SK-N-SH treated with all-trans-retinoic acid at 6 μM for 48 hours (cell line): ENCODE results near the gene HOXD1.

Source experiments
- ATAC-seq: fragments of 200-7000 bp; cut with Tn5 transposase; 3 replicates; pipeline ENCODE4 v1.9.1; 2020; ENCODE audit warnings: mild to moderate bottlenecking, moderate library complexity
- BACH2 ChIP-seq: fragments of 250-450 bp; sonication (Bioruptor Pico); IDR thresholded peaks from 2 replicates; pipeline ENCODE4 v1.9.0; 2021; ENCODE audit warnings: mild to moderate bottlenecking, borderline replicate concordance
- CSDC2 ChIP-seq: fragments of 250-450 bp; sonication (Bioruptor Pico); IDR thresholded peaks from 2 replicates; pipeline ENCODE4 v1.5.0; 2020; ENCODE audit warnings: mild to moderate bottlenecking, moderate library complexity
- ESRRG ChIP-seq: fragments of 250-450 bp; sonication (Bioruptor Pico); IDR thresholded peaks from 2 replicates; pipeline ENCODE4 v1.6.1; 2021; ENCODE audit warnings: mild to moderate bottlenecking
- GLIS3 ChIP-seq: fragments of 250-450 bp; sonication (Bioruptor Pico); IDR thresholded peaks from 2 replicates; pipeline ENCODE4 v1.5.0; 2020; ENCODE audit warnings: mild to moderate bottlenecking, moderate library complexity
- ISL1 ChIP-seq: fragments of 250-450 bp; sonication (Bioruptor Pico); IDR thresholded peaks from 2 replicates; pipeline ENCODE4 v2.1.2; 2022; ENCODE audit warnings: mild to moderate bottlenecking, moderate library complexity
- OSR1 ChIP-seq: fragments of 250-450 bp; sonication (Bioruptor Pico); IDR thresholded peaks from 2 replicates; pipeline ENCODE4 v1.8.0; 2022; ENCODE audit warnings: moderate library complexity, mild to moderate bottlenecking, inconsistent platforms
- PPARA ChIP-seq: fragments of 250-450 bp; sonication (Bioruptor Pico); IDR thresholded peaks from 2 replicates; pipeline ENCODE4 v1.5.0; 2020; ENCODE audit warnings: mild to moderate bottlenecking, borderline replicate concordance
- RARB ChIP-seq: fragments of 250-450 bp; sonication (Bioruptor Pico); IDR thresholded peaks from 2 replicates; pipeline ENCODE4 v1.8.0; 2021; ENCODE audit warnings: mild to moderate bottlenecking, moderate library complexity
- SNAI2 ChIP-seq: fragments of 250-450 bp; sonication (Bioruptor Pico); IDR thresholded peaks from 2 replicates; pipeline ENCODE4 v1.5.0; 2020; ENCODE audit warnings: mild to moderate bottlenecking, moderate library complexity
- TCF4 ChIP-seq: fragments of 250-450 bp; sonication (Bioruptor Pico); IDR thresholded peaks from 2 replicates; pipeline ENCODE4 v1.8.0; 2021; ENCODE audit warnings: mild to moderate bottlenecking, moderate library complexity, borderline replicate concordance
- TOX ChIP-seq: fragments of 250-450 bp; sonication (Bioruptor Pico); IDR thresholded peaks from 2 replicates; pipeline ENCODE4 v1.8.0; 2021; ENCODE audit warnings: mild to moderate bottlenecking, moderate library complexity, borderline replicate concordance
- ZC3H10 ChIP-seq: fragments of 250-450 bp; sonication (Bioruptor Pico); IDR thresholded peaks from 2 replicates; pipeline ENCODE4 v1.5.1; 2021; ENCODE audit warnings: mild to moderate bottlenecking, moderate library complexity
- ZFP3 ChIP-seq: fragments of 250-450 bp; sonication (Bioruptor Pico); IDR thresholded peaks from 2 replicates; pipeline ENCODE4 v1.5.0; 2020; ENCODE audit warnings: mild to moderate bottlenecking, moderate library complexity
- ZNF565 ChIP-seq: fragments of 450-650 bp; formaldehyde crosslinking; conservative IDR thresholded peaks from 2 replicates; pipeline ENCODE4 v1.5.0; 2020; ENCODE audit warnings: low read depth, mild to moderate bottlenecking, moderate library complexity
- ZNF70 ChIP-seq: fragments of 450-650 bp; formaldehyde crosslinking; IDR thresholded peaks from 2 replicates; pipeline ENCODE4 v1.5.0; 2020; ENCODE audit warnings: mild to moderate bottlenecking, moderate library complexity
- ZNF8 ChIP-seq: fragments of 450-650 bp; formaldehyde crosslinking; IDR thresholded peaks from 2 replicates; pipeline ENCODE4 v1.5.0; 2020; ENCODE audit warnings: mild to moderate bottlenecking, moderate library complexity
- TF ChIP-seq, protein P1 (sequence below): fragments of 250-450 bp; sonication (Bioruptor Pico); IDR thresholded peaks from 2 replicates; pipeline ENCODE4 v1.5.0; 2020; ENCODE audit warnings: mild to moderate bottlenecking, moderate library complexity
- TF ChIP-seq, protein P2 (sequence below): fragments of 250-450 bp; sonication (Bioruptor Pico); IDR thresholded peaks from 2 replicates; pipeline ENCODE4 v1.8.0; 2021; ENCODE audit warnings: low read depth, mild to moderate bottlenecking, moderate library complexity, borderline replicate concordance
- TF ChIP-seq, protein P3 (sequence below): fragments of 250-450 bp; sonication (Bioruptor Pico); IDR thresholded peaks from 2 replicates; pipeline ENCODE4 v1.5.1; 2021; ENCODE audit warnings: mild to moderate bottlenecking, moderate library complexity
- TF ChIP-seq, protein P4 (sequence below): fragments of 250-450 bp; sonication (Bioruptor Pico); IDR thresholded peaks from 2 replicates; pipeline ENCODE4 v1.8.0; 2020; ENCODE audit warnings: mild to moderate bottlenecking, moderate library complexity, borderline replicate concordance
- TF ChIP-seq, protein P5 (sequence below): fragments of 250-450 bp; sonication (Bioruptor Pico); IDR thresholded peaks from 2 replicates; pipeline ENCODE4 v1.5.1; 2020; ENCODE audit warnings: low read depth, mild to moderate bottlenecking, moderate library complexity

The HOXD1 gene

DNA sequence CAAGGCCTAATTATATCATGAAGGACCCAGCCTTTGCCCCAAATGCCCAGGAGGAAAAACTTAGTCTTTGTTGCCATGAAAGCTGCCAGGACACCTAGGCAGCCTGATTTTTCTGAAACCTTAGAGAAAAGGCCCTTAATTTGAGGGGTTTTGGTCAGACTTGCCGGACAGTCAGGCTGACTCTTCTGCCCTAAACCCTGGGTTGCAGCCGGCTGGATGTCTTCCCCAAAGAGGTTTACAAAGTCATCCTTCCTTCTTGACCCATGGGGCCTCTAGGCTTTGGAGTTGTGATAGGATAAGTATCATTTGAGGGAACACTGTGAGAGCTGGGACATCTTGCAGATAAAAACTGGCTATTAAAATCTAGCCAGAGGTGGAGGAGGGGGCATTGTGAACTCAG, 2.4 kb upstream of the HOXD1 start:
- no peak for TF ChIP-seq TCF4
- no peak for TF ChIP-seq ZNF70 (CRISPR knock-in tag)
- TF ChIP-seq TOX, result no peak
- TF ChIP-seq BACH2 (CRISPR knock-in tag), result no peak
- TF ChIP-seq, protein P1, sequence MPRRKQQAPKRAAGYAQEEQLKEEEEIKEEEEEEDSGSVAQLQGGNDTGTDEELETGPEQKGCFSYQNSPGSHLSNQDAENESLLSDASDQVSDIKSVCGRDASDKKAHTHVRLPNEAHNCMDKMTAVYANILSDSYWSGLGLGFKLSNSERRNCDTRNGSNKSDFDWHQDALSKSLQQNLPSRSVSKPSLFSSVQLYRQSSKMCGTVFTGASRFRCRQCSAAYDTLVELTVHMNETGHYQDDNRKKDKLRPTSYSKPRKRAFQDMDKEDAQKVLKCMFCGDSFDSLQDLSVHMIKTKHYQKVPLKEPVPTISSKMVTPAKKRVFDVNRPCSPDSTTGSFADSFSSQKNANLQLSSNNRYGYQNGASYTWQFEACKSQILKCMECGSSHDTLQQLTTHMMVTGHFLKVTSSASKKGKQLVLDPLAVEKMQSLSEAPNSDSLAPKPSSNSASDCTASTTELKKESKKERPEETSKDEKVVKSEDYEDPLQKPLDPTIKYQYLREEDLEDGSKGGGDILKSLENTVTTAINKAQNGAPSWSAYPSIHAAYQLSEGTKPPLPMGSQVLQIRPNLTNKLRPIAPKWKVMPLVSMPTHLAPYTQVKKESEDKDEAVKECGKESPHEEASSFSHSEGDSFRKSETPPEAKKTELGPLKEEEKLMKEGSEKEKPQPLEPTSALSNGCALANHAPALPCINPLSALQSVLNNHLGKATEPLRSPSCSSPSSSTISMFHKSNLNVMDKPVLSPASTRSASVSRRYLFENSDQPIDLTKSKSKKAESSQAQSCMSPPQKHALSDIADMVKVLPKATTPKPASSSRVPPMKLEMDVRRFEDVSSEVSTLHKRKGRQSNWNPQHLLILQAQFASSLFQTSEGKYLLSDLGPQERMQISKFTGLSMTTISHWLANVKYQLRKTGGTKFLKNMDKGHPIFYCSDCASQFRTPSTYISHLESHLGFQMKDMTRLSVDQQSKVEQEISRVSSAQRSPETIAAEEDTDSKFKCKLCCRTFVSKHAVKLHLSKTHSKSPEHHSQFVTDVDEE (CRISPR knock-in tag), result no peak
- TF ChIP-seq ZC3H10 (CRISPR knock-in tag), result no peak
- no peak for TF ChIP-seq ZNF8
- no peak for TF ChIP-seq OSR1 (CRISPR knock-in tag)
- no peak for TF ChIP-seq ZNF565 (CRISPR knock-in tag)
- no peak for TF ChIP-seq PPARA (CRISPR knock-in tag)
- TF ChIP-seq, protein P2, sequence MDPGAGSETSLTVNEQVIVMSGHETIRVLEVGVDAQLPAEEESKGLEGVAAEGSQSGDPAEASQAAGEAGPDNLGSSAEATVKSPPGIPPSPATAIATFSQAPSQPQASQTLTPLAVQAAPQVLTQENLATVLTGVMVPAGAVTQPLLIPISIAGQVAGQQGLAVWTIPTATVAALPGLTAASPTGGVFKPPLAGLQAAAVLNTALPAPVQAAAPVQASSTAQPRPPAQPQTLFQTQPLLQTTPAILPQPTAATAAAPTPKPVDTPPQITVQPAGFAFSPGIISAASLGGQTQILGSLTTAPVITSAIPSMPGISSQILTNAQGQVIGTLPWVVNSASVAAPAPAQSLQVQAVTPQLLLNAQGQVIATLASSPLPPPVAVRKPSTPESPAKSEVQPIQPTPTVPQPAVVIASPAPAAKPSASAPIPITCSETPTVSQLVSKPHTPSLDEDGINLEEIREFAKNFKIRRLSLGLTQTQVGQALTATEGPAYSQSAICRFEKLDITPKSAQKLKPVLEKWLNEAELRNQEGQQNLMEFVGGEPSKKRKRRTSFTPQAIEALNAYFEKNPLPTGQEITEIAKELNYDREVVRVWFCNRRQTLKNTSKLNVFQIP (CRISPR knock-in tag), result no peak
- TF ChIP-seq SNAI2, result no peak
- TF ChIP-seq ESRRG, result no peak
- TF ChIP-seq, protein P3, sequence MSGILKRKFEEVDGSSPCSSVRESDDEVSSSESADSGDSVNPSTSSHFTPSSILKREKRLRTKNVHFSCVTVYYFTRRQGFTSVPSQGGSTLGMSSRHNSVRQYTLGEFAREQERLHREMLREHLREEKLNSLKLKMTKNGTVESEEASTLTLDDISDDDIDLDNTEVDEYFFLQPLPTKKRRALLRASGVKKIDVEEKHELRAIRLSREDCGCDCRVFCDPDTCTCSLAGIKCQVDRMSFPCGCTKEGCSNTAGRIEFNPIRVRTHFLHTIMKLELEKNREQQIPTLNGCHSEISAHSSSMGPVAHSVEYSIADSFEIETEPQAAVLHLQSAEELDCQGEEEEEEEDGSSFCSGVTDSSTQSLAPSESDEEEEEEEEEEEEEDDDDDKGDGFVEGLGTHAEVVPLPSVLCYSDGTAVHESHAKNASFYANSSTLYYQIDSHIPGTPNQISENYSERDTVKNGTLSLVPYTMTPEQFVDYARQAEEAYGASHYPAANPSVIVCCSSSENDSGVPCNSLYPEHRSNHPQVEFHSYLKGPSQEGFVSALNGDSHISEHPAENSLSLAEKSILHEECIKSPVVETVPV, result no peak
- TF ChIP-seq, protein P4, sequence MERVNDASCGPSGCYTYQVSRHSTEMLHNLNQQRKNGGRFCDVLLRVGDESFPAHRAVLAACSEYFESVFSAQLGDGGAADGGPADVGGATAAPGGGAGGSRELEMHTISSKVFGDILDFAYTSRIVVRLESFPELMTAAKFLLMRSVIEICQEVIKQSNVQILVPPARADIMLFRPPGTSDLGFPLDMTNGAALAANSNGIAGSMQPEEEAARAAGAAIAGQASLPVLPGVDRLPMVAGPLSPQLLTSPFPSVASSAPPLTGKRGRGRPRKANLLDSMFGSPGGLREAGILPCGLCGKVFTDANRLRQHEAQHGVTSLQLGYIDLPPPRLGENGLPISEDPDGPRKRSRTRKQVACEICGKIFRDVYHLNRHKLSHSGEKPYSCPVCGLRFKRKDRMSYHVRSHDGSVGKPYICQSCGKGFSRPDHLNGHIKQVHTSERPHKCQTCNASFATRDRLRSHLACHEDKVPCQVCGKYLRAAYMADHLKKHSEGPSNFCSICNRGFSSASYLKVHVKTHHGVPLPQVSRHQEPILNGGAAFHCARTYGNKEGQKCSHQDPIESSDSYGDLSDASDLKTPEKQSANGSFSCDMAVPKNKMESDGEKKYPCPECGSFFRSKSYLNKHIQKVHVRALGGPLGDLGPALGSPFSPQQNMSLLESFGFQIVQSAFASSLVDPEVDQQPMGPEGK (CRISPR knock-in tag), result no peak
- TF ChIP-seq ISL1 (CRISPR knock-in tag), result no peak
- ATAC-seq, result no peak

DNA sequence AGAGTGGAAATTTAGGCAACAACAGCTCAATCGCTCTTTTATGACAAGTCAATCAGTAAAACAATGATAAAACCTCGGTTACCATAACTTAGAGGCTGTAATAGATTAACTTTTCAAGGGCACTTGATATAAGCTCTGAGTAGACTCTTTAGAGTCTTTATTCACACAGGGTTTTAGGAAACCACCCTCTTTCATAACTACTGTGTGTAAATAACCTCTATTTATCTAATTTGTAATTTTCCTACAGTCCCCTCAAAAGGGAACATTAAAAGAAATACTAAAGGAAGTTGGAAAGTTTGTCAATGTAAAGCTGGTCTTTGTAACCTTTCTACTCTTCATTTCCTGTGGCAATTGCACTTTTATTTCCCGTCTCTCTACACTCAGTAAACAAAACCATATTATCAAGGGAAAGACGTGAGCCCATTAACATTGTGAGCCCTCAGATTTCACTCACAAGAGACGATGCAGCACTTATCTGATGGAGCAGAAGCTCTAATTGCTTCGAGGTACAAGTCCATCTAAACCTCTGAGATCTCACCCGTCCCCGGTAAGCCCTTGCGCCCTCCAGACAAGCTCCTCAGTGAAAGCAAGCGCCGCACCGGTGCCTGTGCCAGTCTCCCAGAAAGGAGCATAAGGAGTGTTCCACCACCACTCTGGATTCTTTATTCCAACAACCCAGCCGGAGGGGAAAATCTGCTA, 1.1 kb upstream of the HOXD1 start:
- no peak for TF ChIP-seq OSR1 (CRISPR knock-in tag)
- TF ChIP-seq ZNF70 (CRISPR knock-in tag), result no peak
- TF ChIP-seq ZNF565 (CRISPR knock-in tag), result no peak
- ATAC-seq, result peak; percentile 78

DNA sequence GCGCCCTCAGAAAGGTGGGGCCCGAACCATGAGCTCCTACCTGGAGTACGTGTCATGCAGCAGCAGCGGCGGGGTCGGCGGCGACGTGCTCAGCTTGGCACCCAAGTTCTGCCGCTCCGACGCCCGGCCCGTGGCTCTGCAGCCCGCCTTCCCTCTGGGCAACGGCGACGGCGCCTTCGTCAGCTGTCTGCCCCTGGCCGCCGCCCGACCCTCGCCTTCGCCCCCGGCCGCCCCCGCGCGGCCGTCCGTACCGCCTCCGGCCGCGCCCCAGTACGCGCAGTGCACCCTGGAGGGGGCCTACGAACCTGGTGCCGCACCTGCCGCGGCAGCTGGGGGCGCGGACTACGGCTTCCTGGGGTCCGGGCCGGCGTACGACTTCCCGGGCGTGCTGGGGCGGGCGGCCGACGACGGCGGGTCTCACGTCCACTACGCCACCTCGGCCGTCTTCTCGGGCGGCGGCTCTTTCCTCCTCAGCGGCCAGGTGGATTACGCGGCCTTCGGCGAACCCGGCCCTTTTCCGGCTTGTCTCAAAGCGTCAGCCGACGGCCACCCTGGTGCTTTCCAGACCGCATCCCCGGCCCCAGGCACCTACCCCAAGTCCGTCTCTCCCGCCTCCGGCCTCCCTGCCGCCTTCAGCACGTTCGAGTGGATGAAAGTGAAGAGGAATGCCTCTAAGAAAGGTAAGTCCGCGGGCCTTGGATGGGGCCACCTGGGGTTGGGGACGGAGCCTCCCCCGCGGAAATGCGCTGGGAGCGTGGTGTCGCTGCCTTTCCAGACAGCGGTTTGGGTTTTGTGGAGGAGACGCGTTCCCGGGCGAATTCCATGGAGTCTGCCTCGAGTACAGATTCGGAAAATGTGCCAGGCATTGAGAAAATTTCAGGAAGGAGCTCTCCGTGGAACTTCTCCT, 559 bp downstream of the HOXD1 start:
- peak; percentile 6; the same call in 2 of the 3 replicates for ATAC-seq
- TF ChIP-seq, protein P1 (CRISPR knock-in tag), result no peak
- TF ChIP-seq ESRRG (no peak), SNAI2 (no peak), ZNF8 (no peak), RARB (CRISPR knock-in tag) (no peak), ZNF70 (CRISPR knock-in tag) (no peak), CSDC2 (CRISPR knock-in tag) (no peak), BACH2 (CRISPR knock-in tag) (no peak), PPARA (CRISPR knock-in tag) (no peak), TOX (no peak), ZC3H10 (CRISPR knock-in tag) (no peak), ZFP3 (no peak), GLIS3 (no peak)
- TF ChIP-seq, protein P2 (CRISPR knock-in tag), result no peak
- TF ChIP-seq, protein P5, sequence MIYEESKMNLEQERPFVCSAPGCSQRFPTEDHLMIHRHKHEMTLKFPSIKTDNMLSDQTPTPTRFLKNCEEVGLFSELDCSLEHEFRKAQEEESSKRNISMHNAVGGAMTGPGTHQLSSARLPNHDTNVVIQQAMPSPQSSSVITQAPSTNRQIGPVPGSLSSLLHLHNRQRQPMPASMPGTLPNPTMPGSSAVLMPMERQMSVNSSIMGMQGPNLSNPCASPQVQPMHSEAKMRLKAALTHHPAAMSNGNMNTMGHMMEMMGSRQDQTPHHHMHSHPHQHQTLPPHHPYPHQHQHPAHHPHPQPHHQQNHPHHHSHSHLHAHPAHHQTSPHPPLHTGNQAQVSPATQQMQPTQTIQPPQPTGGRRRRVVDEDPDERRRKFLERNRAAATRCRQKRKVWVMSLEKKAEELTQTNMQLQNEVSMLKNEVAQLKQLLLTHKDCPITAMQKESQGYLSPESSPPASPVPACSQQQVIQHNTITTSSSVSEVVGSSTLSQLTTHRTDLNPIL (CRISPR knock-in tag), result no peak
